PFSK-1 (cell line): Measurements from ENCODE around the gene SCN2B.

ENCODE experiments used
- FOXP2 ChIP-seq: optimal IDR thresholded peaks from 2 replicates; pipeline ENCODE3; 2011; ENCODE audit warnings: borderline replicate concordance, control low read depth, inconsistent platforms; ENCODE audit not compliant: insufficient read depth; ENCODE audit errors: extremely low read length, extremely low read depth
- POLR2AphosphoS5 ChIP-seq: IDR thresholded peaks from 2 replicates; pipeline ENCODE4 v1.6.1; 2012; ENCODE audit warnings: low read depth, mild to moderate bottlenecking, control low read depth, low read length, moderate library complexity
- SIN3A ChIP-seq: IDR thresholded peaks from 2 replicates; pipeline ENCODE4 v1.6.1; 2012; ENCODE audit warnings: mild to moderate bottlenecking, low read length, moderate library complexity, borderline replicate concordance; ENCODE audit not compliant: insufficient read depth
- TAF1 ChIP-seq: IDR thresholded peaks from 2 replicates; pipeline ENCODE4 v1.6.1; 2012; ENCODE audit warnings: low read length, control low read depth, borderline replicate concordance; ENCODE audit not compliant: insufficient read depth
- TF ChIP-seq, protein P1 (sequence below), 2 experiments: IDR thresholded peaks; 2 replicates each; pipeline versions ENCODE4 v1.6.1 to v1.8.0; 2011 to 2012; ENCODE audit warnings: low read depth in 2 of 2, low read length in 2 of 2, control low read depth in 1 of 2, inconsistent platforms in 1 of 2, mild to moderate bottlenecking in 1 of 2, moderate library complexity in 1 of 2; ENCODE audit not compliant: insufficient read depth in 1 of 2

SCN2B gene

GRCh38 chr11:118219732-118220131 is 43.3 kb upstream of the SCN2B start:
- no peak for TF ChIP-seq FOXP2
- no peak for TF ChIP-seq TAF1
- TF ChIP-seq, protein P1, sequence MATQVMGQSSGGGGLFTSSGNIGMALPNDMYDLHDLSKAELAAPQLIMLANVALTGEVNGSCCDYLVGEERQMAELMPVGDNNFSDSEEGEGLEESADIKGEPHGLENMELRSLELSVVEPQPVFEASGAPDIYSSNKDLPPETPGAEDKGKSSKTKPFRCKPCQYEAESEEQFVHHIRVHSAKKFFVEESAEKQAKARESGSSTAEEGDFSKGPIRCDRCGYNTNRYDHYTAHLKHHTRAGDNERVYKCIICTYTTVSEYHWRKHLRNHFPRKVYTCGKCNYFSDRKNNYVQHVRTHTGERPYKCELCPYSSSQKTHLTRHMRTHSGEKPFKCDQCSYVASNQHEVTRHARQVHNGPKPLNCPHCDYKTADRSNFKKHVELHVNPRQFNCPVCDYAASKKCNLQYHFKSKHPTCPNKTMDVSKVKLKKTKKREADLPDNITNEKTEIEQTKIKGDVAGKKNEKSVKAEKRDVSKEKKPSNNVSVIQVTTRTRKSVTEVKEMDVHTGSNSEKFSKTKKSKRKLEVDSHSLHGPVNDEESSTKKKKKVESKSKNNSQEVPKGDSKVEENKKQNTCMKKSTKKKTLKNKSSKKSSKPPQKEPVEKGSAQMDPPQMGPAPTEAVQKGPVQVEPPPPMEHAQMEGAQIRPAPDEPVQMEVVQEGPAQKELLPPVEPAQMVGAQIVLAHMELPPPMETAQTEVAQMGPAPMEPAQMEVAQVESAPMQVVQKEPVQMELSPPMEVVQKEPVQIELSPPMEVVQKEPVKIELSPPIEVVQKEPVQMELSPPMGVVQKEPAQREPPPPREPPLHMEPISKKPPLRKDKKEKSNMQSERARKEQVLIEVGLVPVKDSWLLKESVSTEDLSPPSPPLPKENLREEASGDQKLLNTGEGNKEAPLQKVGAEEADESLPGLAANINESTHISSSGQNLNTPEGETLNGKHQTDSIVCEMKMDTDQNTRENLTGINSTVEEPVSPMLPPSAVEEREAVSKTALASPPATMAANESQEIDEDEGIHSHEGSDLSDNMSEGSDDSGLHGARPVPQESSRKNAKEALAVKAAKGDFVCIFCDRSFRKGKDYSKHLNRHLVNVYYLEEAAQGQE (IDR thresholded peaks at IDR 0.05; ENCODE audit: insufficient read depth in 1 of 2, low read depth in 2 of 2, low read length in 2 of 2), result no peak
- TF ChIP-seq POLR2AphosphoS5, result no peak
- no peak for TF ChIP-seq SIN3A

DNA sequence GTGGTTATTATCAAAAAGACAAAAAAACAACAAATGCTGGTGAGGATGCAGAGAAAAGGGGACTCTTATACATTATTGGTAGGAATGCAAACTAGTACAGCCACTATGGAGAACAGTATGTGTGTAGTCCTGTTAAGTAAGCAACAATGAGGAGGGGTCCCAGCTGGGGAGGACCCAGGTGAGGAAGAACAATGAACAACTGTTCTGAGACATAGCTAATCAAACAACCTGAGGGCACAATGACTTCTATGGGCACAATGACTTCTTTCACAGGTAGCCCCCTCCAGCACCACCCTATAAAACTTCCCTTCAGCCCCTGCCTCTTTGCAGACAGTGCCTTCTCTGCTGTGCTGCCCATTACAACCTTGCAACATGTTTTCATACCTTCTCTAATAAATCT is 42.8 kb upstream of the SCN2B start:
- no peak for TF ChIP-seq SIN3A
- TF ChIP-seq POLR2AphosphoS5, result no peak
- no peak for TF ChIP-seq TAF1

- TF ChIP-seq, protein P1 (IDR thresholded peaks at IDR 0.05; ENCODE audit: insufficient read depth in 1 of 2, low read depth in 2 of 2, low read length in 2 of 2), result no peak
- TF ChIP-seq TAF1 (no peak), FOXP2 (no peak), SIN3A (no peak), POLR2AphosphoS5 (no peak)
Observed at GRCh38 chr11:118217575-118217974, 41.1 kb upstream of the SCN2B start.

DNA sequence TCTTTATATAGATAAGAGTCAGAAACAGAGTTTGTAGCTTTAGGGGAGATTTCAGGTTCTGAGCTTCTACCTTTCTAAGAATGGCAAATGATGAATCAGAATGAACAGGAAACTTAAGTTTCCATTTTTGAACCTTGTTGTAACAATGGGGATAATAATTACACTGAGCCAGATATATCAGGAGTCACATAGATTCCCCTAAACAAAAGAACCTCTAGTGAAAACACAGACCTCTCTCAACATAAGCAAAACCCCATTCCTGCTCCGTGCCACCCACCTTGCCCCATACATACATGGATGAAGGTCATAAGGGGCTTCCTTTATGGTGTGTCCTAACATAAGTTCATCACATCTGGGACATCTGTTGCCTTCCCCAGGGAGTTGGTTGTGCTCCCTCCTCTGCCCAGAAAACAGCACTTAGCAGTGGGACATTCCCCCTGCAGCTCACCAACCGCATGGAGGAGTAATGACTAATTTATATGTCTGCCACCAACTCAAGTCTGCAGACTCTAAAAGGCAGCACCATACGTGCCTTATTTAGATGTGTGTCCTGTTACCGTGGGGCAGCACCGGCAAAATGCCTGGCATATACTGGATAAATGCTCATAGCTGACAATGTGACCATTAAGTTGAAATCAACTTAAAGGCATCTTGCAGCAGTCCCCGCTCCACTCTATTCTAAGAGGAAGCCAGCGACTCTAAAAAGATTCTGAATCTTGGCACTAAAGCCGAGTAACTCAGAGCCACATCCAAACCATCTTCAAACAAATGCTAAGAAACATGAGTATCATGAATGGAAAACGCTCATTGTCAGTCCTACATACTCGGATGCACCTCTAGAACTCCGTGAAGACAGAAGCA is 40.4 kb upstream of the SCN2B start:
- TF ChIP-seq SIN3A (no peak), POLR2AphosphoS5 (no peak), TAF1 (no peak), FOXP2 (no peak)
- TF ChIP-seq, protein P1 (IDR thresholded peaks at IDR 0.05; ENCODE audit: insufficient read depth in 1 of 2, low read depth in 2 of 2, low read length in 2 of 2), result no peak

DNA sequence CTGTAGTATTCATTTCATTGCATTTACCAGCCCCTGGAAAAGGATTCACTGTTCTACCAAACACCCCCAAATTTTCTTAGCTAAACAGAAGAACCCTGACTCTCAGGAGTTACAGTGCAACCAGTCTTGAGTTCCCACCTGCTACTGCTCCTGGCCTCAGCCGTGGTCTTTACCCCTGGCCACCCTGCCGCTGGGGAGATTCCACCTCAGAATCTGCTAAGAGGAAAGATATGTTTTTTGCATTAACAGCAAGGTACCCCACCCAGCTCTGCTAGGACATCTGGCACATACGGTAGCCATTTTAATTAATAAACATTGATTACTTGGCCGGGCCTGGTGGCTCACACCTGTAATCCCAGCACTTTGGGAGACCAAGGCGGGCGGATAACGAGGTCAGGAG is 39.3 kb upstream of the SCN2B start:
- no peak for TF ChIP-seq FOXP2
- no peak for TF ChIP-seq POLR2AphosphoS5
- no peak for TF ChIP-seq SIN3A
- TF ChIP-seq, protein P1 (IDR thresholded peaks at IDR 0.05; ENCODE audit: insufficient read depth in 1 of 2, low read depth in 2 of 2, low read length in 2 of 2), result no peak
- no peak for TF ChIP-seq TAF1
